ENCODE measurements around the gene TMEM234.

GRCh38 chr1:32266921-32267591 lies 44.9 kb upstream of the TMEM234 start:
- no peak for TF ChIP-seq CTCF (IDR thresholded peaks at IDR 0.05)
- no peak for TF ChIP-seq POLR2A (IDR thresholded peaks at IDR 0.05)

Data from right lobe of liver (tissue), 4 donors.